ENCODE results near the gene FOXO3.

DNA sequence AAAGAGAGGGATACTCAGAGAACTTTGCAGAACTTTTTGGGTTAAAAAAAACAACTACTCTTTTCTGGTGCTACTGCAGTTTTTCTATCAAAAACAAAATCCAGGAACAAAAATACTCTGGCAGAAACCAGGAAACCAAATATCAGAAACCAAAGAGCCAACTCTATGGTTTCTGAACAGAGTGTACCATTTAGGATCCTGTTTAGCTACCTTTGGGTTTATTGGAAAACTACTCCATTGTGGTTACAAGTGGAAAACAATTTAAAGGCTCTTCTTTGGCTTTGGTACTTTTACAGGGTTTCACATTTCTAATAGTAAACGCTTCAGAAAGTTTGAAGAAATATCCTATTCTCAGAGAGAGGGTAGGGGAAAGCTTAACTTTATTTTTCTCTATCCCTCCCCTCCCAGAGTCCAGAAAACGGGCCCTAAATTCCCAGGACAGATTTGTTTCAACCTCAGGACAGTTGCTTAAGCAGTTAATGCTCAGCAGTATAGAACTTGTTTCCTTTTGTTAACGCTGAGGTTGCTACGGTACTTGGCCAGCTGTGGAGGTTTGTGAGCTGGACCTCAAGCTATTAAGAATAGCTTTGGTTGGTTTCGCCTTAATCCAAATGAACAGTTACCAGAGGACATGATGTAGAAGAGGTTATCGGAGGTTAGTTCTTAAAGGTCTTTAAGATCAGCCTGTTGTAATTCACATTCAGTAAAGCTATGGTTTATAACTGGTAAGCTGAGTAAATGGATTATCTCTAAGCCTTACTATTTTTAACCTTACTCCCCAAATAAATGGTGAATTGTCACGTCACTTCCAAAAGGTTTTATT lies 47.9 kb downstream of the FOXO3 start:
- TF ChIP-seq, protein P1, sequence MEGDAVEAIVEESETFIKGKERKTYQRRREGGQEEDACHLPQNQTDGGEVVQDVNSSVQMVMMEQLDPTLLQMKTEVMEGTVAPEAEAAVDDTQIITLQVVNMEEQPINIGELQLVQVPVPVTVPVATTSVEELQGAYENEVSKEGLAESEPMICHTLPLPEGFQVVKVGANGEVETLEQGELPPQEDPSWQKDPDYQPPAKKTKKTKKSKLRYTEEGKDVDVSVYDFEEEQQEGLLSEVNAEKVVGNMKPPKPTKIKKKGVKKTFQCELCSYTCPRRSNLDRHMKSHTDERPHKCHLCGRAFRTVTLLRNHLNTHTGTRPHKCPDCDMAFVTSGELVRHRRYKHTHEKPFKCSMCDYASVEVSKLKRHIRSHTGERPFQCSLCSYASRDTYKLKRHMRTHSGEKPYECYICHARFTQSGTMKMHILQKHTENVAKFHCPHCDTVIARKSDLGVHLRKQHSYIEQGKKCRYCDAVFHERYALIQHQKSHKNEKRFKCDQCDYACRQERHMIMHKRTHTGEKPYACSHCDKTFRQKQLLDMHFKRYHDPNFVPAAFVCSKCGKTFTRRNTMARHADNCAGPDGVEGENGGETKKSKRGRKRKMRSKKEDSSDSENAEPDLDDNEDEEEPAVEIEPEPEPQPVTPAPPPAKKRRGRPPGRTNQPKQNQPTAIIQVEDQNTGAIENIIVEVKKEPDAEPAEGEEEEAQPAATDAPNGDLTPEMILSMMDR (IDR thresholded peaks at IDR 0.05; ENCODE audit: low read depth, low read length, poor library complexity, severe bottlenecking), result no peak
- no peak for TF ChIP-seq EZH2phosphoT487 (IDR thresholded peaks at IDR 0.05; ENCODE audit: borderline replicate concordance, low read length)

Data from DOHH2 (cell line).